SU-DHL-6 (cell line): ENCODE results near the gene RBM20.

ENCODE experiments used
- CTCF ChIP-seq: fragments of 200-600 bp; sonication (generic); IDR thresholded peaks from one replicate; pipeline ENCODE4 v1.5.1; 2017; ENCODE audit warnings: antibody characterized with exemption, mild to moderate bottlenecking, low read length, moderate library complexity; ENCODE audit not compliant: insufficient read depth, poor library complexity, severe bottlenecking
- EZH2phosphoT487 ChIP-seq: fragments of 200-600 bp; sonication (generic), shearing (Covaris generic); conservative IDR thresholded peaks from 2 replicates; pipeline ENCODE4 v1.6.1; 2018; ENCODE audit warnings: mild to moderate bottlenecking, antibody characterized with exemption, low read length, moderate library complexity, mixed read lengths

GRCh38 chr10:110625356-110625894 lies 18.7 kb upstream of the RBM20 start:
- TF ChIP-seq CTCF: no peak
- TF ChIP-seq EZH2phosphoT487: no peak
